Fibroblast of lung (primary cell): ENCODE results near the gene ARHGDIA.

Experiments used
- EZH2 ChIP-seq: IDR thresholded peaks from 2 replicates; pipeline ENCODE4 v1.5.1; 2012; ENCODE audit warnings: low read length, control low read depth, mild to moderate bottlenecking; ENCODE audit errors: missing control alignments
- TF ChIP-seq, protein P1 (sequence below), 2 donors: IDR thresholded peaks in 1 of 2; conservative IDR thresholded peaks in 1 of 2; 1 replicate in 1 of 2; 2 replicates in 1 of 2; pipeline ENCODE4 v1.5.1; 2011 to 2012; ENCODE audit warnings: low read length in 2 of 2, control low read depth in 1 of 2, inconsistent platforms in 1 of 2, low read depth in 1 of 2, mild to moderate bottlenecking in 1 of 2

DNA sequence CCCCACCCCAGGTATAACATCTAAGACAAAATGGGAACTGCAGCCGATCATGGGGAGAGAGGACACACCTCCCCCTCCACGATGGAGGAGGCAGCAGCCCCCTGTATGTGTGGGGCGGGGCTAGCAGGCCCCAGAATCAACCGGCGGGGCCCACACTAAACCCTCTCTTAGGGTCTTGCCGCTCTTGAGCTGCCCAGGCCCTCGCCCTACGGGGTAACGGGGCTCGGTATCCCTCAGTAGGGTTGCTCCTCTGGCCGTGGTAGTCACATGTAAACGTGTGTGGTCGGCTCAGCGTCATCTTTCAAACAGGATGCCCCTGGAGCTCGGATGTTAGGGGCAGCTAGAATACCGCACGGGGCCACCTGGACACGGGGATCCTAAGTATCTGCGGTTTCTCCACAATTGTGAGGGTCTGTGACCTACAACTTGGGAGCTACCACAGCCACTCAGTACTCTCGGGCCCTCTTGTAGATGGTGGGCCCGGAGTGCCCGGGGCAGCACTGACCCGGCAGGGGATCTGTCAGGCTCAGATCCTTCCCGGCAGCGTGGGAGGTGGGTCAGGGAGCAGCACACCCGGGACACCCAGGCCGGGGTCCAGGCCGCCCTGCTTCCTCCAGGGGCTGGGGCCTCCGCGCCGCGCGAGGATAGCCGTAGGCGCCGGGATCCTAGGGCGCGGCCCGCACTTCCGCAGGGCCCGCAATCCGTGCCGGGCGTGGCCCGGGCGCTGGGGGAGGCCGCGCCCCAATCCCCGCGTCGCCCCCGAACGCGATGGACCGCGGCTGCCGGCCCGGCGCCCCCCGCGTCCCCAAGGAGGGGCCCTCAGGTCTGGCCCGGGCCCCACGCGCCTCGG lies 781 bp downstream of the ARHGDIA start:
- TF ChIP-seq, protein P1, sequence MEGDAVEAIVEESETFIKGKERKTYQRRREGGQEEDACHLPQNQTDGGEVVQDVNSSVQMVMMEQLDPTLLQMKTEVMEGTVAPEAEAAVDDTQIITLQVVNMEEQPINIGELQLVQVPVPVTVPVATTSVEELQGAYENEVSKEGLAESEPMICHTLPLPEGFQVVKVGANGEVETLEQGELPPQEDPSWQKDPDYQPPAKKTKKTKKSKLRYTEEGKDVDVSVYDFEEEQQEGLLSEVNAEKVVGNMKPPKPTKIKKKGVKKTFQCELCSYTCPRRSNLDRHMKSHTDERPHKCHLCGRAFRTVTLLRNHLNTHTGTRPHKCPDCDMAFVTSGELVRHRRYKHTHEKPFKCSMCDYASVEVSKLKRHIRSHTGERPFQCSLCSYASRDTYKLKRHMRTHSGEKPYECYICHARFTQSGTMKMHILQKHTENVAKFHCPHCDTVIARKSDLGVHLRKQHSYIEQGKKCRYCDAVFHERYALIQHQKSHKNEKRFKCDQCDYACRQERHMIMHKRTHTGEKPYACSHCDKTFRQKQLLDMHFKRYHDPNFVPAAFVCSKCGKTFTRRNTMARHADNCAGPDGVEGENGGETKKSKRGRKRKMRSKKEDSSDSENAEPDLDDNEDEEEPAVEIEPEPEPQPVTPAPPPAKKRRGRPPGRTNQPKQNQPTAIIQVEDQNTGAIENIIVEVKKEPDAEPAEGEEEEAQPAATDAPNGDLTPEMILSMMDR (conservative IDR thresholded peaks at IDR 0.05 in 1 of 2, IDR thresholded peaks at IDR 0.05 in 1 of 2; ENCODE audit: low read depth in 1 of 2, low read length in 2 of 2): no peak
- TF ChIP-seq EZH2: no peak
